OCI-LY7 (cell line): ENCODE measurements around the gene SMARCA2. TPM values are rescaled to one million over a fixed set of nuclear protein-coding genes. Genes with fewer than 3 reads are reported as not detected.

Experiments
- BruUV-seq: library from RNA; stranded (reverse); fragments of 400-500 nt; replicated peaks from 2 replicates; lab custom pipeline; 2021; lab: Mats Ljungman, UMichigan
- CTCF ChIA-PET: fragments of 300-600 bp; sonication (Branson Sonifier 250); formaldehyde crosslinking; loops from one replicate; lab custom pipeline; 2022; ENCODE audit warnings: antibody characterized with exemption; ENCODE audit not compliant: unreplicated experiment; lab: Charles Lee
- POLR2A ChIA-PET: fragments of 300-600 bp; sonication (Branson Sonifier 250); formaldehyde crosslinking; loops from one replicate; lab custom pipeline; 2022; ENCODE audit warnings: antibody characterized with exemption; lab: Charles Lee
- DNase-seq: peaks from one replicate; pipeline ENCODE4 v3.0.0-alpha.2; 2015; ENCODE audit warnings: low spot score
- H2AFZ ChIP-seq: fragments of 200-600 bp; sonication (generic), shearing (Covaris generic); 2 replicates; pipeline ENCODE4 v1.6.1; 2014; ENCODE audit warnings: mild to moderate bottlenecking, antibody characterized with exemption, low read length, moderate library complexity
- H3K27ac ChIP-seq: fragments of 200-600 bp; sonication (generic); 2 replicates; pipeline ENCODE4 v1.5.1; 2014; ENCODE audit warnings: mixed run types, low read depth, mild to moderate bottlenecking, moderate library complexity, low read length, inconsistent platforms; ENCODE audit not compliant: poor library complexity, severe bottlenecking
- H3K36me3 ChIP-seq: fragments of 200-600 bp; sonication (generic); 2 replicates; pipeline ENCODE4 v1.6.1; 2014; ENCODE audit warnings: mild to moderate bottlenecking, antibody characterized with exemption, low read length, moderate library complexity, mixed read lengths; ENCODE audit not compliant: insufficient read depth
- H3K4me1 ChIP-seq: fragments of 200-600 bp; sonication (generic); 2 replicates; pipeline ENCODE4 v1.5.1; 2014; ENCODE audit warnings: mild to moderate bottlenecking, low read length; ENCODE audit not compliant: insufficient read depth, poor library complexity, severe bottlenecking
- H3K4me2 ChIP-seq: fragments of 200-600 bp; sonication (generic); 2 replicates; pipeline ENCODE4 v1.6.1; 2014; ENCODE audit warnings: mild to moderate bottlenecking, low read length
- H3K4me3 ChIP-seq: fragments of 200-600 bp; sonication (generic); 2 replicates; pipeline ENCODE4 v1.5.1; 2014; ENCODE audit warnings: mild to moderate bottlenecking, low read depth, low read length; ENCODE audit not compliant: poor library complexity, severe bottlenecking
- H3K79me2 ChIP-seq: fragments of 200-600 bp; sonication (generic); 2 replicates; pipeline ENCODE4 v1.6.1; 2016; ENCODE audit warnings: low read depth, mild to moderate bottlenecking, low read length, moderate library complexity, mixed read lengths; ENCODE audit not compliant: insufficient read depth
- H3K9me2 ChIP-seq: fragments of 200-600 bp; sonication (generic); 2 replicates; pipeline ENCODE4 v1.6.1; 2016; ENCODE audit warnings: mild to moderate bottlenecking, low read length, mixed read lengths; ENCODE audit not compliant: insufficient read depth
- H3K9me3 ChIP-seq: fragments of 200-600 bp; sonication (generic); 2 replicates; pipeline ENCODE4 v1.6.1; 2014; ENCODE audit warnings: mild to moderate bottlenecking, mixed run types, low read length, mixed read lengths
- H4K20me1 ChIP-seq: fragments of 200-600 bp; sonication (generic); 2 replicates; pipeline ENCODE4 v1.6.1; 2014; ENCODE audit warnings: mild to moderate bottlenecking, antibody characterized with exemption, low read length, moderate library complexity, mixed read lengths; ENCODE audit not compliant: insufficient read depth
- EZH2phosphoT487 ChIP-seq: fragments of 200-600 bp; sonication (generic); IDR thresholded peaks from 2 replicates; pipeline ENCODE4 v1.6.1; 2018; ENCODE audit warnings: low read depth, borderline replicate concordance, mild to moderate bottlenecking, mixed run types, antibody characterized with exemption, low read length, moderate library complexity, mixed read lengths
- intact Hi-C: fragments of 100-400 bp; cut with micrococcal nuclease; formaldehyde crosslinking; loops from one replicate; pipeline ENCODE4 v1.10.0; 2022; ENCODE audit not compliant: unreplicated experiment
- total RNA-seq, 2 experiments: library from RNA; depleted of rRNA in 1 of 2; stranded (reverse); fragments of >200 nt in 1 of 2; shearing (Covaris generic) in 1 of 2; gene quantifications; 2 replicates each; pipeline ENCODE4 v1.2.3, GENCODE V29; 2014 to 2022
- TF ChIP-seq, protein P1 (sequence below): fragments of 200-600 bp; sonication (generic); conservative IDR thresholded peaks from 2 replicates; pipeline ENCODE4 v1.5.1; 2014; ENCODE audit warnings: mild to moderate bottlenecking, antibody characterized with exemption, low read length, moderate library complexity, mixed read lengths

The SMARCA2 gene
- total RNA-seq, 2 experiments from 2014 or later = 54.8 to 80.6 TPM

DNA sequence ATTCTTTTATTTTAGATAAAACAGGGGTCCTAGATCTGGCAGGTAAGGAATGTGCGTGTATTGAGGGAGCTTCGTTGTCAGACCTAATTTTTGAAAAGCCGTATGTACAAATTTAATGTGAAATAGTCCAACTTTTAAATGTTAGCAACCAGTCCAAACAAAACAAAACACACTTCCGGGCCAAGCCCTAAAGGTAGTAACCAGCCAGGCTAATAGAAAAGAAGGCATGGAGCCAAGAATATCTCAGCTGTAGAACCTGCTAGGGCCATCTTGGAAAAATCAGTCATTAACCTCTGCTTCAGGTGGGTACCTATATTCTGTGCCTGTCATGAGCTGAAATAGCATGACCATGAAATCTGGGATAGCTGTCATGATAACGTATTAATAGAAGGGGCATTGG lies 71.0 kb downstream of the SMARCA2 start:
- Histone ChIP-seq H3K9me2 (no peaks in the 10 kb centered on the region), H3K79me2 (no peaks in the 10 kb centered on the region), H2AFZ (no peak overlapping the region), H3K27ac (no peak overlapping the region), H3K4me2 (no peak overlapping the region), H3K4me1 (no peaks in the 10 kb centered on the region), H3K36me3 (peaks cover 75% of the 10 kb centered on the region), H4K20me1 (no peaks in the 10 kb centered on the region), H3K9me3 (no peaks in the 10 kb centered on the region), H3K4me3 (no peak overlapping the region)
- TF ChIP-seq, protein P1, sequence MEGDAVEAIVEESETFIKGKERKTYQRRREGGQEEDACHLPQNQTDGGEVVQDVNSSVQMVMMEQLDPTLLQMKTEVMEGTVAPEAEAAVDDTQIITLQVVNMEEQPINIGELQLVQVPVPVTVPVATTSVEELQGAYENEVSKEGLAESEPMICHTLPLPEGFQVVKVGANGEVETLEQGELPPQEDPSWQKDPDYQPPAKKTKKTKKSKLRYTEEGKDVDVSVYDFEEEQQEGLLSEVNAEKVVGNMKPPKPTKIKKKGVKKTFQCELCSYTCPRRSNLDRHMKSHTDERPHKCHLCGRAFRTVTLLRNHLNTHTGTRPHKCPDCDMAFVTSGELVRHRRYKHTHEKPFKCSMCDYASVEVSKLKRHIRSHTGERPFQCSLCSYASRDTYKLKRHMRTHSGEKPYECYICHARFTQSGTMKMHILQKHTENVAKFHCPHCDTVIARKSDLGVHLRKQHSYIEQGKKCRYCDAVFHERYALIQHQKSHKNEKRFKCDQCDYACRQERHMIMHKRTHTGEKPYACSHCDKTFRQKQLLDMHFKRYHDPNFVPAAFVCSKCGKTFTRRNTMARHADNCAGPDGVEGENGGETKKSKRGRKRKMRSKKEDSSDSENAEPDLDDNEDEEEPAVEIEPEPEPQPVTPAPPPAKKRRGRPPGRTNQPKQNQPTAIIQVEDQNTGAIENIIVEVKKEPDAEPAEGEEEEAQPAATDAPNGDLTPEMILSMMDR = no peak
- TF ChIP-seq EZH2phosphoT487 = no peak
- POLR2A ChIA-PET = no interaction called here
- intact Hi-C loops = loop anchor here (5.0 to 10.0 kb wide), 3 partner anchors 69 to 211 kb away; partner anchors contain the start of gene SMARCA2
- CTCF ChIA-PET = interaction anchor here (1.2 kb wide), 1 partner anchor 32 kb away, joined by 4 read pairs; no protein-coding TSS in a partner anchor
- DNase-seq = no peak
- BruUV-seq = no TSS peak

DNA sequence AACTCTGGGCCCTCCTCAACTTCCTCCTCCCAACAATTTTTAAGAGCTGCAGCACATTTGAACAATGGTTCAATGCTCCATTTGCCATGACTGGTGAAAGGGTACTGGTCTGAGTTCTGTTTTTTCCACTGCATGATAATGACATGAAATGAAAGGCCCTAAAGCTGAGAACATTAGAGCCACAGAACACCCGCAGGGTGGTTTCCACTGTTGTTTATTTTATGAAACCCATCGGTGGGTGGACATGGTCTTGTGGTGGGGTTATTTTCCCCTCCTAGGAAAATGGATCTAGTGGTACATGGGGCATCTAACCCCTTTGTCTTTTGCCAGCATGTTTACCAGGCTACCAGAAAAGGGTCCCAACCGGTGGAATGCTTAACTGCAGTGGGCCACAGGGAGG lies 71.8 kb downstream of the SMARCA2 start:
- no peak for DNase-seq
- ChIA-PET CTCF (interaction anchor here (1.2 kb wide), 1 partner anchor 32 kb away, joined by 4 read pairs; no protein-coding TSS in a partner anchor), POLR2A (interaction anchor here (0.7 to 1.1 kb wide), 4 partner anchors 10 to 24 kb away, joined by 3 to 6 read pairs (median 3); no protein-coding TSS in a partner anchor)
- Histone ChIP-seq H3K36me3 (peaks cover 74% of the 10 kb centered on the region), H3K4me3 (no peak overlapping the region), H3K79me2 (no peaks in the 10 kb centered on the region), H2AFZ (no peak overlapping the region), H3K4me2 (no peak overlapping the region), H3K27ac (no peak overlapping the region), H3K9me2 (no peaks in the 10 kb centered on the region), H3K9me3 (no peaks in the 10 kb centered on the region), H3K4me1 (no peaks in the 10 kb centered on the region), H4K20me1 (no peaks in the 10 kb centered on the region)
- BruUV-seq = no TSS peak
- TF ChIP-seq, protein P1 = no peak
- TF ChIP-seq EZH2phosphoT487 = no peak
- intact Hi-C loops = loop anchor here (5.0 to 10.0 kb wide), 3 partner anchors 70 to 212 kb away; partner anchors contain the start of gene SMARCA2
